ENCODE results near the gene PDE7B.

PDE7B gene

GRCh38 chr6:135937106-135937505 lies 85.6 kb downstream of the PDE7B start:
- no peak for DNase-seq (ENCODE audit: low read depth)
- TF ChIP-seq, protein P1, sequence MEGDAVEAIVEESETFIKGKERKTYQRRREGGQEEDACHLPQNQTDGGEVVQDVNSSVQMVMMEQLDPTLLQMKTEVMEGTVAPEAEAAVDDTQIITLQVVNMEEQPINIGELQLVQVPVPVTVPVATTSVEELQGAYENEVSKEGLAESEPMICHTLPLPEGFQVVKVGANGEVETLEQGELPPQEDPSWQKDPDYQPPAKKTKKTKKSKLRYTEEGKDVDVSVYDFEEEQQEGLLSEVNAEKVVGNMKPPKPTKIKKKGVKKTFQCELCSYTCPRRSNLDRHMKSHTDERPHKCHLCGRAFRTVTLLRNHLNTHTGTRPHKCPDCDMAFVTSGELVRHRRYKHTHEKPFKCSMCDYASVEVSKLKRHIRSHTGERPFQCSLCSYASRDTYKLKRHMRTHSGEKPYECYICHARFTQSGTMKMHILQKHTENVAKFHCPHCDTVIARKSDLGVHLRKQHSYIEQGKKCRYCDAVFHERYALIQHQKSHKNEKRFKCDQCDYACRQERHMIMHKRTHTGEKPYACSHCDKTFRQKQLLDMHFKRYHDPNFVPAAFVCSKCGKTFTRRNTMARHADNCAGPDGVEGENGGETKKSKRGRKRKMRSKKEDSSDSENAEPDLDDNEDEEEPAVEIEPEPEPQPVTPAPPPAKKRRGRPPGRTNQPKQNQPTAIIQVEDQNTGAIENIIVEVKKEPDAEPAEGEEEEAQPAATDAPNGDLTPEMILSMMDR (IDR thresholded peaks at IDR 0.05; ENCODE audit: control insufficient read depth, extremely low read depth, insufficient read depth) = no peak
- H3K4me3 ChIP-seq (ENCODE audit: low read depth, low read length) = no peak overlapping the region

- no peak overlapping the region for H3K4me3 ChIP-seq (ENCODE audit: low read depth, low read length)
- no peak for DNase-seq (ENCODE audit: low read depth)
- TF ChIP-seq, protein P1 (IDR thresholded peaks at IDR 0.05; ENCODE audit: control insufficient read depth, extremely low read depth, insufficient read depth) = peak; percentile 42
Observed at GRCh38 chr6:135938576-135939207, 87.2 kb downstream of the PDE7B start.

- no peak for DNase-seq (ENCODE audit: low read depth)
- TF ChIP-seq, protein P1 (IDR thresholded peaks at IDR 0.05; ENCODE audit: control insufficient read depth, extremely low read depth, insufficient read depth) = no peak
Observed at GRCh38 chr6:135939208-135939591, 87.7 kb downstream of the PDE7B start.

DNA sequence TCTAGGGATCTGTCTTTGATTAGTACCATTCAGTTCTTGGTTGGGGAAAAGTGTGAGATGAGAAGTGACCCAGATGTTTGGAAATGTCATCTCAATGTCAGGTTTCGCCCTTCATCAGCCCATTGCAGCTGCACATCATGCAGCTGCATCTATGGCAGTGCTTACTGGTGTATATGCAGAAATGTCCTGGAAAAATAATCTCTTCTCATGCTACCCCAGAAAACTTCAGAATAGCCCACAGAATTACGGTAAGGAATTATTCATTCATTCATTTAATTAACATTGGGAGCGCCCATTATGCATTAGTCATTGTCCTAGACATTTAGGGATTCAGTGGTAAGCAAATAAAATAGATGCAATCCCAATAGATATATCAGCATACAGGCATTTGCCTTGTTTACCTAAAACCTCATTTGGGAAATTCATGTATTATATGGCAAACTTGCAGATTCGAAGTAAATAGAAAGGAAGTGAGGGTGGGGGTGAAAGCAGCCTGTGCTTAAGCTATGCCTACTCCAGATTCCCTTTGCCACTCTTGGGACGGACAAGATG lies 89.2 kb downstream of the PDE7B start:
- no peak for DNase-seq (ENCODE audit: low read depth)
- H3K4me3 ChIP-seq (ENCODE audit: low read depth, low read length) = no peak overlapping the region
- TF ChIP-seq, protein P1 (IDR thresholded peaks at IDR 0.05; ENCODE audit: control insufficient read depth, extremely low read depth, insufficient read depth) = no peak

More at GRCh38 chr6:135939208-135939591, 87.7 kb downstream of the PDE7B start:
- H3K4me3 ChIP-seq (ENCODE audit: low read depth, low read length) = no peak overlapping the region

DNA sequence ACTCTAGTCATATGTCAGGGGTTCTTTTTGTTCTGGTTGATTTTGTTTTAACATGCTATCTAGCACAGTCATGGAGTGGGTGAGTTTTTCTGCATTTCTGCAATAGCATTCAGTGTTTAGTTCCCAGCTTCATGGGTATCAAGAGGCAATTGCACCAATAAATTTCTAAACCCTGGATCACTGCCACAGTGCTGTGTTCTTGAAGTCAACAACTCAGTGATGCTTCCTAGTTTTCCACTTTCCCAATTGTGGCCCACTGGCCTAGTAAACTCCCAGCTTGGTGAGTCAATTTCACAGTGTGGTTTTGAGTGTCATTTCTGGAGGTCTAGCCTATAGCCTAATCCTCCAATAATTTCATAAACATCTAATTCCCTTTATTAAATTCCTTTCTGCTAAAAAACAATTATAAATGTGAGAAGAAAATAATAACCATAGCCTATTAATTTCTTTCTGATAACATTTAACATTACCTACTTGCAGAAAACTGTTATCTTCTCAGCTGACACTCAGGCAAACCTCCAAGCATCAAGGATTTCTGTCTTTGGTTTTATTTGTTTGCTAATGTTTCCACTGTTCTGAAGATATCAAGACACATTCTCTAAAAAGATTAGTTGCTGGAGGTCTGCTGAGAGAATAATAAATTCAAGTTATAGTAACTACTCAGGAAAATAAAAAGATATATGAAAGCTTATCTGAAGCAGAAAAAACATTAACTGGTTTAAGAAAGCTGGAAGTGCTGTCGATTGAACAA lies 89.9 kb downstream of the PDE7B start:
- TF ChIP-seq, protein P1 (IDR thresholded peaks at IDR 0.05; ENCODE audit: control insufficient read depth, extremely low read depth, insufficient read depth) = no peak
- no peak for DNase-seq (ENCODE audit: low read depth)
- H3K4me3 ChIP-seq (ENCODE audit: low read depth, low read length) = no peak overlapping the region

DNA sequence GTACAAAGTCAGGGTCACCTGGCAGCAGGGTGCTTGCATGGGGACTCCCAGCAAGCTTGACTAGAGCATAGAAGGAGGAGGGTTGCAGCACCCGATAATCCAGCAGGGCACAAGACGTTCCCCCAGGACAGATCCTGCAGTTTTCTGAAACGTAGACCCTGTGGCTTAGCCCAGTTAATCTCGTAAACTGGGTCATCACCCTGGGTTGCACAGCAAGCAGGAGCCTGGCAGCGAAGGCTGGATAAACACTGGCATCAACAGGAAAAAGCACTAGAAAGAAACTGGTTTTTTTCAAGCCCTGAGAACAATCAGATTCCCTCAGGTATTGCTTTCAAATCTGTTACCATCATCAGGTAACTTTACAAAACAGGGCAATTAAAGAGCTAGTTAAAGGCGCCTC lies 92.6 kb downstream of the PDE7B start:
- DNase-seq (ENCODE audit: low read depth) = no peak
- TF ChIP-seq, protein P1 (IDR thresholded peaks at IDR 0.05; ENCODE audit: control insufficient read depth, extremely low read depth, insufficient read depth) = no peak
- H3K4me3 ChIP-seq (ENCODE audit: low read depth, low read length) = no peak overlapping the region
